ENCODE data around the gene PEMT.

Gene PEMT

DNA sequence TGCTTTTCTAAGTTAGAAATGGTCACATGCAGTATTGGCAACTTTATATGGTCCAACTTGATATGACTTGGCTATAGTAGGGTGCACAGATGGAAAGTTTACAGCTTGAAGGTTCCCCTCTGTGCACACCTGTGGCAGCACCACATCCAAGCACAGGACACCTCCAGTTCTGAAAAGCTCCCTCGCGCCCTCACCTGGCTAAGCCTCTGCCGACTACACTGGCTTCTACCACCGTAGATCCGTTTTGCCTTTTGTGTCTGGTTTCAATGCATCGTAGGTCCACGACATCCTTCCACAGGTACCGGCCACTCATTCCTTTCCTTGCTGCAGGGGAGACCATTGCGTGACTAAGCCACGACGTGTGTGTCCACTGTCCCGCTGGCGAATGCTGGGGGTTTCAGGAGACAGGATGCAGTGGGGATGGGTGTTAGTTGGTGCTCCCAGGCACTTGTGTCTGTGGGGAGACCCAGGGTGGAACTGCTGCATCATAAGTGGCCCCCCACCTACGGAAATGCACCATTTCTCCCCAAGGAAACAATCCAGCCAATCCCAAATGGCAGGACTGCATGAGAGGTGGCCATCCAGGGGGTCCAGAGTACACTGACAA lies 90.4 kb downstream of the PEMT start:
- DNase-seq (ENCODE audit: low read depth in 1 of 2, low spot score in 1 of 2): no peak
- no peaks in the 10 kb centered on the region for H3K27me3 ChIP-seq (ENCODE audit: insufficient read depth, poor library complexity, severe bottlenecking)
- no peak overlapping the region for H3K27ac ChIP-seq (replicated peaks)
- TF ChIP-seq CTCF (IDR thresholded peaks at IDR 0.05; ENCODE audit: insufficient read depth, low read length): no peak
- TF ChIP-seq POLR2AphosphoS5 (IDR thresholded peaks at IDR 0.05; ENCODE audit: low read depth): no peak
- TF ChIP-seq, protein P1, sequence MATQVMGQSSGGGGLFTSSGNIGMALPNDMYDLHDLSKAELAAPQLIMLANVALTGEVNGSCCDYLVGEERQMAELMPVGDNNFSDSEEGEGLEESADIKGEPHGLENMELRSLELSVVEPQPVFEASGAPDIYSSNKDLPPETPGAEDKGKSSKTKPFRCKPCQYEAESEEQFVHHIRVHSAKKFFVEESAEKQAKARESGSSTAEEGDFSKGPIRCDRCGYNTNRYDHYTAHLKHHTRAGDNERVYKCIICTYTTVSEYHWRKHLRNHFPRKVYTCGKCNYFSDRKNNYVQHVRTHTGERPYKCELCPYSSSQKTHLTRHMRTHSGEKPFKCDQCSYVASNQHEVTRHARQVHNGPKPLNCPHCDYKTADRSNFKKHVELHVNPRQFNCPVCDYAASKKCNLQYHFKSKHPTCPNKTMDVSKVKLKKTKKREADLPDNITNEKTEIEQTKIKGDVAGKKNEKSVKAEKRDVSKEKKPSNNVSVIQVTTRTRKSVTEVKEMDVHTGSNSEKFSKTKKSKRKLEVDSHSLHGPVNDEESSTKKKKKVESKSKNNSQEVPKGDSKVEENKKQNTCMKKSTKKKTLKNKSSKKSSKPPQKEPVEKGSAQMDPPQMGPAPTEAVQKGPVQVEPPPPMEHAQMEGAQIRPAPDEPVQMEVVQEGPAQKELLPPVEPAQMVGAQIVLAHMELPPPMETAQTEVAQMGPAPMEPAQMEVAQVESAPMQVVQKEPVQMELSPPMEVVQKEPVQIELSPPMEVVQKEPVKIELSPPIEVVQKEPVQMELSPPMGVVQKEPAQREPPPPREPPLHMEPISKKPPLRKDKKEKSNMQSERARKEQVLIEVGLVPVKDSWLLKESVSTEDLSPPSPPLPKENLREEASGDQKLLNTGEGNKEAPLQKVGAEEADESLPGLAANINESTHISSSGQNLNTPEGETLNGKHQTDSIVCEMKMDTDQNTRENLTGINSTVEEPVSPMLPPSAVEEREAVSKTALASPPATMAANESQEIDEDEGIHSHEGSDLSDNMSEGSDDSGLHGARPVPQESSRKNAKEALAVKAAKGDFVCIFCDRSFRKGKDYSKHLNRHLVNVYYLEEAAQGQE (IDR thresholded peaks at IDR 0.05; ENCODE audit: insufficient replicate concordance, low read depth): no peak
- TF ChIP-seq SPI1 (IDR thresholded peaks at IDR 0.05; ENCODE audit: borderline replicate concordance, low read depth): no peak
- TF ChIP-seq GABPA (IDR thresholded peaks at IDR 0.05; ENCODE audit: low read depth): no peak
- no peak overlapping the region for H3K4me3 ChIP-seq (replicated peaks; ENCODE audit: insufficient read depth, low read length)

DNA sequence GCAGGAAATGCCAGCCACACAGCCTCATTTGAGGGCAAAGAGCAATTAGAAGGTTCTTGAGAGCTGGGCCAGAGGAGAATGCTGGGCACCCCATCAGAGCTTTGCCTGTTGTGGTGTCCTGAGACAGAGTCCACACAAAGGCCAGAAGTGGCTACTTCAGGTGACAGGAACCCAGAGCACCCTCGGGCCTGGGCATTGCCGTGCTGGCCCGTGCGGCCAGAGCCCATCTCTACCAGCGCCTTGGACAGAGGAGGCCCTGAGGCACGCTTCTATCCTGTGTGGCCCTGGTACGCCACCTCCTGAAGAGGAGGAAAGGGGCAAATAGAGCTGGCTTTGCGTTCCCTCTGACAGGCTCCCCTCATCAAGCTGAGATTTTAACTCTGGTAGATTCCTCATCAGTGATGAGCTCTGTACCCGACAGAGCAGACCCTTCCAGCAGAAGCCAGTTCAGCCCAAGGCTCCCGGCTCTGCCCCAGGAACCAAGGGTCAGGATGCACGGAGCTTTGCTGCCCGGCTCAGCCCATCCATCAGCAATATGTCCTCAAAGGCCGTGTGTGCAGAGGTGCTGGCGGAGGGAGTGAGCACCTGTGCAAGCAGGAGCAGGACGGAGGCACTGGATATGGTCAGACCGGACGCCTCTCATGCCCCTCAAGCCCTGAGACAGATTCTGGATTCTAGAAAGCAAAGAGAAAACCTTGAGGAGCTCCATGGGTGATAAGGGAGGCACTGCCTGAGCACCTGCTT lies 91.9 kb downstream of the PEMT start:
- Histone ChIP-seq H3K4me3 (replicated peaks; ENCODE audit: insufficient read depth, low read length) (no peak overlapping the region), H3K27me3 (ENCODE audit: insufficient read depth, poor library complexity, severe bottlenecking) (no peaks in the 10 kb centered on the region), H3K27ac (replicated peaks) (no peak overlapping the region)
- no peak for DNase-seq (ENCODE audit: low read depth in 1 of 2, low spot score in 1 of 2)
- TF ChIP-seq CTCF (IDR thresholded peaks at IDR 0.05; ENCODE audit: insufficient read depth, low read length): no peak
- TF ChIP-seq, protein P1 (IDR thresholded peaks at IDR 0.05; ENCODE audit: insufficient replicate concordance, low read depth): no peak
- TF ChIP-seq GABPA (IDR thresholded peaks at IDR 0.05; ENCODE audit: low read depth): no peak
- no peak for TF ChIP-seq SPI1 (IDR thresholded peaks at IDR 0.05; ENCODE audit: borderline replicate concordance, low read depth)
- TF ChIP-seq POLR2AphosphoS5 (IDR thresholded peaks at IDR 0.05; ENCODE audit: low read depth): no peak

DNA sequence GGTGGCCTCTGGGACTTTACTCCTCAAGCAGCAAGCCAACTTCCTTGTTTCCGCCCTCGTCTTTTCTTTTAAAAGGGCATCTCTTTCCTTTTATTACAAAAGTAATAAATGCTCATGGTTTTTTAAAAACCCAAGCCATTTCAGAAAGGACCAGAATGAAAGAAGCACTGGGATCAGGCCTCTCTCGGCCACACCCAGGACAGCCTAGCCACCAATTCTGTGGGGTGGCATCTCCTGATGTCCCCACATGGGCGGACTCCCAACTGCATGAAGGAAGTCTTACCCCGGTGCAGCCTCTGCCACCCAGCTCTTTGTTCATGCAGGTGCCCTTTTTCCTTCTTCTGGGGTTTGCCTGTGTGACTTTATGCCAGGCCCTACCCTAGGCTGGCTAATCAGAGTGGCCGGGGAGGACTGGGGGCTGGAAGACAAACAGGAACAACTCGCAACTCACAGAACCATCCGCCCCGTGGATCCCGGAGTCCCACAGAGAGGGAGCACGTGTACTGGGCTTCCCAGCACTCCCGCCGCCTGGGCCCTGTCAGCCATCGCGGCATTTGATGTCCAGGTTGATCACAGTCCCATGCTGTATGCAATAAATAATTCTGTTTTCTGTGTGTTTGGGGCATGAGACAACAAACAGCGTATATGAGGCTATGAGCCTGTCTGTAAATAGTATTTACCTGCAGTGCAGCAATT lies 92.8 kb downstream of the PEMT start:
- DNase-seq (ENCODE audit: low read depth in 1 of 2, low spot score in 1 of 2): no peak
- Histone ChIP-seq H3K27me3 (ENCODE audit: insufficient read depth, poor library complexity, severe bottlenecking) (no peaks in the 10 kb centered on the region), H3K4me3 (replicated peaks; ENCODE audit: insufficient read depth, low read length) (no peak overlapping the region), H3K27ac (replicated peaks) (no peak overlapping the region)
- TF ChIP-seq POLR2AphosphoS5 (IDR thresholded peaks at IDR 0.05; ENCODE audit: low read depth) (no peak), CTCF (IDR thresholded peaks at IDR 0.05; ENCODE audit: insufficient read depth, low read length) (no peak), GABPA (IDR thresholded peaks at IDR 0.05; ENCODE audit: low read depth) (no peak), SPI1 (IDR thresholded peaks at IDR 0.05; ENCODE audit: borderline replicate concordance, low read depth) (no peak)
- TF ChIP-seq, protein P1 (IDR thresholded peaks at IDR 0.05; ENCODE audit: insufficient replicate concordance, low read depth): no peak
